Activated CD4-positive, alpha-beta T cell treated with anti-CD3 and anti-CD28 coated beads for 4 hours (primary cell): Measurements from ENCODE around the gene SPAG5.
A peak's percentile ranks its signal among the peaks of the same experiment; 100 is the strongest.
"Not testable (repeated sequence)": the region's sequence is repeated elsewhere in the genome, so short reads cannot be mapped to it uniquely, and the experiment has no call there.

Experiments used
- DNase-seq, 2 donors: peaks; one replicate each; pipeline ENCODE4 v3.0.0-alpha.2; 2020

SPAG5 gene

GRCh38 chr17:28612531-28612930 lies 13.7 kb upstream of the SPAG5 start:
- DNase-seq, result no peak

GRCh38 chr17:28610376-28610775 lies 11.6 kb upstream of the SPAG5 start:
- no peak for DNase-seq

- DNase-seq, result not testable (repeated sequence)
Measured at GRCh38 chr17:28604031-28604430, 5.2 kb upstream of the SPAG5 start.

GRCh38 chr17:28599311-28600184 lies 723 bp upstream of the SPAG5 start:
- DNase-seq, result peak; percentile 66 to 68

- no peak for DNase-seq
Measured at GRCh38 chr17:28598389-28598788, 436 bp downstream of the SPAG5 start.

GRCh38 chr17:28597606-28598383 lies 1.0 kb downstream of the SPAG5 start:
- DNase-seq, result no peak

GRCh38 chr17:28592260-28592659 lies 6.6 kb downstream of the SPAG5 start:
- DNase-seq, result no peak

GRCh38 chr17:28585851-28586250 lies 13.0 kb downstream of the SPAG5 start:
- DNase-seq, result no peak

- DNase-seq, result no peak
Measured at GRCh38 chr17:28584434-28584833, 14.4 kb downstream of the SPAG5 start.

GRCh38 chr17:28582513-28582912 lies 16.3 kb downstream of the SPAG5 start:
- no peak for DNase-seq

GRCh38 chr17:28580959-28581358 lies 17.9 kb downstream of the SPAG5 start:
- DNase-seq, result no peak

- DNase-seq, result no peak
Measured at GRCh38 chr17:28579526-28579925, 19.3 kb downstream of the SPAG5 start.

- DNase-seq, result no peak
Measured at GRCh38 chr17:28578246-28579195, 20.3 kb downstream of the SPAG5 start.

- DNase-seq, result no peak
Measured at GRCh38 chr17:28577466-28577824, 21.4 kb downstream of the SPAG5 start.

- DNase-seq, result peak; percentile 97 to 99
Measured at GRCh38 chr17:28576758-28577465, 21.9 kb downstream of the SPAG5 start, which contains the start of gene ALDOC. TSS of gene ALDOC (minus strand) at chr17:28576895. CDS start at chr17:28575532, 1,363 bp downstream.

- DNase-seq, result not testable (repeated sequence)
Measured at GRCh38 chr17:28576016-28576415, 22.8 kb downstream of the SPAG5 start.

GRCh38 chr17:28575126-28575795 lies 23.6 kb downstream of the SPAG5 start:
- DNase-seq, result no peak

- no peak for DNase-seq
Measured at GRCh38 chr17:28574526-28574925, 24.3 kb downstream of the SPAG5 start.

GRCh38 chr17:28573966-28574480 lies 24.8 kb downstream of the SPAG5 start:
- no peak for DNase-seq

GRCh38 chr17:28573521-28573920 lies 25.3 kb downstream of the SPAG5 start:
- no peak for DNase-seq

- no peak for DNase-seq
Measured at GRCh38 chr17:28573040-28573380, 25.8 kb downstream of the SPAG5 start.
